Body of pancreas (tissue), 4 donors: ENCODE measurements around the gene POLR3H.

Experiments used
- CTCF ChIP-seq, 7 experiments: fragments of 450-650 bp in 4 of 7; fragments of 200-600 bp in 3 of 7; sonication (generic) in 3 of 7; IDR thresholded peaks; one replicate each; pipeline ENCODE4 v1.5.1; 2016 to 2019; ENCODE audit warnings: antibody characterized with exemption in 7 of 7
- POLR2A ChIP-seq, 3 donors: fragments of 450-650 bp; IDR thresholded peaks; one replicate each; pipeline ENCODE4 v1.6.1; 2016; ENCODE audit warnings: antibody characterized with exemption in 3 of 3, mild to moderate bottlenecking in 2 of 3

GRCh38 chr22:41528938-41529561 lies 15.2 kb downstream of the POLR3H start:
- TF ChIP-seq POLR2A (IDR thresholded peaks at IDR 0.05) (no peak), CTCF (IDR thresholded peaks at IDR 0.05) (no peak)
